SK-N-SH (cell line): ENCODE results near the gene APBB2.

Experiments
- CTCF ChIP-seq: fragments of 200-600 bp; sonication (generic); IDR thresholded peaks from 2 replicates; pipeline ENCODE4 v1.6.1; 2017; ENCODE audit warnings: antibody characterized with exemption, mild to moderate bottlenecking, moderate library complexity
- GABPA ChIP-seq: IDR thresholded peaks from 2 replicates; pipeline ENCODE4 v1.4.0; 2012; ENCODE audit warnings: low read depth, mild to moderate bottlenecking
- POLR2AphosphoS5 ChIP-seq: IDR thresholded peaks from 2 replicates; pipeline ENCODE4 v1.6.1; 2012; ENCODE audit warnings: low read depth, low read length
- REST ChIP-seq: IDR thresholded peaks from 2 replicates; pipeline ENCODE4 v1.6.1; 2012; ENCODE audit warnings: mild to moderate bottlenecking, low read depth, low read length, moderate library complexity
- RFX5 ChIP-seq: IDR thresholded peaks from 2 replicates; pipeline ENCODE4 v1.6.1; 2012; ENCODE audit warnings: mild to moderate bottlenecking, improper control_type of control experiment, low read length
- YY1 ChIP-seq: IDR thresholded peaks from 2 replicates; pipeline ENCODE4 v1.4.0; 2012; ENCODE audit warnings: low read depth, mild to moderate bottlenecking

DNA sequence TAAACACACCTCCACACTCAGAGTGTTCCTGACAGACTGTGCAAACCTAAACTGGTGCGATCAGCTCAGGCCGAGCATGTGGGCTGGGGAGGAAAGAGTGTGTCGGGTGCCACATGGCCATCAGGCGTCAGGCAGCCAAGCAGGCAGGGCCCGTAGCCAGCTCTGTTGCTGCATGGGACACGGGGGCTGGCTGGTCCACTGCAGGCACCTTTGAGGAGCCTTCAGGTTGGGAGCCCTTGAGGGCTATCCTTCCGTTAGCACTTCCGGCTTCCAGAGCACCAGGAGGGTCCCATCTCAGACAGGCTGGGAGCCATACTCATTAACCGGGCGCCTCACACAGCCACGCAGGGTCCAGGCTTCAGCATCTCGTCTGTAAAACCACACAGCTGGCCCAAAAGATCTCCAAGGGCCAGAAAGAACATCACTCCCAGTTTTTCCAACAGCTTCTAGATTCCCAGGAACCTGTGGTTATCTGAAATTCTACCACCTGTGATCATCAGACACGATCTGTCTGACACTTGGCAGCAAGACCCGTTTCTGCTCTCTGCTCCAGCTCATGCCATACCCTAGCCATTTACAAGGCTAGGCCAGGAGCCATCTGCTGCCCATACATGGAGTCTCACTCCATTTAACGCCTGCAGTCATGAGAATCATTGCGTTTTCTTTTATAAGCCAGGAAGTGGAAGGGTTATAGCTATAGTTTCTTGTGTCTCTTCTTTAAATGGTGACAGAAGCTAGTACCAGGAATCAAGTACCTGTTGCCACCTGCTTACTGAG is 377.1 kb downstream of the APBB2 start:
- TF ChIP-seq CTCF = no peak
- TF ChIP-seq POLR2AphosphoS5 = no peak
- no peak for TF ChIP-seq GABPA
- TF ChIP-seq YY1 = no peak
- TF ChIP-seq RFX5 = no peak
- no peak for TF ChIP-seq REST
